Measurements from ENCODE around the gene NETO2. TPM values are rescaled to one million over a fixed set of nuclear protein-coding genes. Genes with fewer than 3 reads are reported as not detected.

NETO2 gene
- polyA plus RNA-seq, 3 donors: 12.4 to 15.7 (median 14.3) TPM

DNA sequence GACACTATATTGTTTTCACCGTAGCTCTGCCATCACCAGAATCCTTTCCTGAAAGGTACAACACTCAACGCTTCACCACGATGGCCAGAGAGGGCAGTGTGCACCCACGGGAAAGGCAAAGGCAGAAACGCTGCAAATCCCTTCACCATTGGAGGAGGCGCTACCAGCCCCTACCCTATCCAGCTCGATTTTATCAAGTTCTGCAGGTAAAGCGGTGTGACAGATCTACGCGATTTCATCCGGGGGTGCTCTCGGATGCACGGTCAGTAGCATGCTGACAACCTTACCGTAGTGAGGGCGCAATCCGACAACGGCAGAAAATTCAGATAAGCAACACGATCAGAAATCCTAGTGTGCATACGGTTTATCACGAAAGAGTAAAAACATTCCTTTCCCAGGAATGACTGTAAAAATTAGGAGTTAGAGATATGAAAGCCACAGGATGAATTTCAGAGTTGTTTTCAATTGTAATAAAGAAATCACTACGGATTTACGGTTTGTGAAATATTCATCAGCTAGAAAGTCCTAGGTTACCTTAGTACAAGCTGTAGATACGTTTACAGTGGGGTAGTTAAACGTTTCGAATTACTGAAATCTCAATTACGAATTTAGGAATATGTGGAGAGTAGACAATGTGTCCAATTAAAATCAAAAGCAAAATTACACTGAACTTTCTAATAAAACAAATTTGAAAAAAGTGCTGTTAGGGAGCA lies 1.8 kb downstream of the NETO2 start:
- peak; percentile 69 to 76 (median 74) for DNase-seq
- H3K79me2 ChIP-seq (ENCODE audit: insufficient read depth, low read length): peaks cover 52% of the 10 kb centered on the region
- intact Hi-C loops (cut with micrococcal nuclease): loop anchor here (5.0 to 10.0 kb wide), 5 partner anchors 105 to 1493 kb away; partner anchors contain the start of genes ABCC12 (in 2 of the 2), DNAJA2 (in 1 of the 2), ITFG1 (in 1 of the 2) and PHKB (in 1 of the 2)
- peaks cover 14 to 25% (median 17%) of the 10 kb centered on the region in 3 donors for H3K27me3 Mint-ChIP-seq (ENCODE audit: low read depth in 3 of 3)
- peak overlapping the region; percentile 71 for H2AFZ ChIP-seq (ENCODE audit: insufficient read depth, low read depth, low read length, poor library complexity, severe bottlenecking)
- peak overlapping the region; percentile 69 for H3K9ac ChIP-seq (ENCODE audit: insufficient read depth, low read length, poor library complexity, severe bottlenecking)
- H3K4me1 ChIP-seq (ENCODE audit: control insufficient read depth in 1 of 2, insufficient read depth in 2 of 2, low read length in 2 of 2): peaks cover 12 to 45% of the 10 kb centered on the region in 2 donors
- peaks cover 0 to 4% (median 2%) of the 10 kb centered on the region in 7 donors for H3K9me3 Mint-ChIP-seq
- H3K36me3 Mint-ChIP-seq: peaks cover 0 to 2% of the 10 kb centered on the region in 2 donors
- 3% methylated on average over 18 of the region's 26 CpGs for WGBS (ENCODE audit: insufficient coverage)
- H3K4me3 ChIP-seq (replicated peaks in 1 of 3; ENCODE audit: low read depth in 2 of 3, low read length in 3 of 3): peak overlapping the region; percentile 67 to 86 (median 84)
- peak overlapping the region; percentile 89 to 96 for H3K4me3 Mint-ChIP-seq
- TF ChIP-seq CTCF (IDR thresholded peaks at IDR 0.05): peak; percentile 87
- peak overlapping the region; percentile 85 to 92 (median 91) for H3K27ac Mint-ChIP-seq
- H3K27ac ChIP-seq (ENCODE audit: low read depth in 1 of 2, low read length in 2 of 2): peak overlapping the region in 1 of 2 donors; percentile 71
- peaks cover 35% of the 10 kb centered on the region for H3K4me1 Mint-ChIP-seq
- H3K27me3 ChIP-seq (ENCODE audit: control insufficient read depth in 2 of 2, insufficient read depth in 2 of 2, low read length in 2 of 2): peaks cover 5 to 22% of the 10 kb centered on the region in 2 donors
- H4K20me1 ChIP-seq (ENCODE audit: insufficient read depth, low read length): no peaks in the 10 kb centered on the region
- no peaks in the 10 kb centered on the region for H3K9me3 ChIP-seq (replicated peaks in 1 of 2; ENCODE audit: control insufficient read depth in 1 of 2, insufficient read depth in 1 of 2, low read length in 2 of 2)
- no peaks in the 10 kb centered on the region for H3K36me3 ChIP-seq (replicated peaks in 1 of 2; ENCODE audit: control insufficient read depth in 1 of 2, insufficient read depth in 2 of 2, low read length in 2 of 2)
- peak overlapping the region; percentile 94 for H3K4me2 ChIP-seq (replicated peaks; ENCODE audit: extremely low read depth, low read length, poor library complexity, severe bottlenecking)

GRCh38 chr16:47140686-47141085 lies 3.1 kb downstream of the NETO2 start:
- no CpG with 5 or more reads among the region's 4 CpGs for WGBS (ENCODE audit: insufficient coverage)
- no peaks in the 10 kb centered on the region for H4K20me1 ChIP-seq (ENCODE audit: insufficient read depth, low read length)
- H3K79me2 ChIP-seq (ENCODE audit: insufficient read depth, low read length): peaks cover 63% of the 10 kb centered on the region
- Mint-ChIP-seq H3K9me3 (peaks cover 0 to 4% (median 2%) of the 10 kb centered on the region in 7 donors), H3K27ac (no peak overlapping the region), H3K4me3 (no peak overlapping the region), H3K27me3 (ENCODE audit: low read depth in 3 of 3) (peaks cover 12 to 15% (median 13%) of the 10 kb centered on the region in 3 donors), H3K36me3 (peaks cover 0 to 2% of the 10 kb centered on the region in 2 donors), H3K4me1 (peaks cover 42% of the 10 kb centered on the region)
- H3K27ac ChIP-seq (ENCODE audit: low read depth in 1 of 2, low read length in 2 of 2): no peak overlapping the region
- H3K9me3 ChIP-seq (replicated peaks in 1 of 2; ENCODE audit: control insufficient read depth in 1 of 2, insufficient read depth in 1 of 2, low read length in 2 of 2): no peaks in the 10 kb centered on the region
- peaks cover 19 to 54% of the 10 kb centered on the region in 2 donors for H3K4me1 ChIP-seq (ENCODE audit: control insufficient read depth in 1 of 2, insufficient read depth in 2 of 2, low read length in 2 of 2)
- H3K4me3 ChIP-seq (replicated peaks in 1 of 3; ENCODE audit: low read depth in 2 of 3, low read length in 3 of 3): no peak overlapping the region
- DNase-seq: no peak
- no peaks in the 10 kb centered on the region for H3K36me3 ChIP-seq (replicated peaks in 1 of 2; ENCODE audit: control insufficient read depth in 1 of 2, insufficient read depth in 2 of 2, low read length in 2 of 2)
- intact Hi-C loops (cut with micrococcal nuclease): loop anchor here (5.0 to 10.0 kb wide), 5 partner anchors 103 to 1494 kb away; partner anchors contain the start of genes ABCC12 (in 2 of the 2), DNAJA2 (in 1 of the 2), ITFG1 (in 1 of the 2) and PHKB (in 1 of the 2)
- H3K27me3 ChIP-seq (ENCODE audit: control insufficient read depth in 2 of 2, insufficient read depth in 2 of 2, low read length in 2 of 2): peaks cover 5 to 15% of the 10 kb centered on the region in 2 donors
- no peak overlapping the region for H2AFZ ChIP-seq (ENCODE audit: insufficient read depth, low read depth, low read length, poor library complexity, severe bottlenecking)
- TF ChIP-seq CTCF (IDR thresholded peaks at IDR 0.05): no peak
- H3K9ac ChIP-seq (ENCODE audit: insufficient read depth, low read length, poor library complexity, severe bottlenecking): no peak overlapping the region
- no peak overlapping the region for H3K4me2 ChIP-seq (replicated peaks; ENCODE audit: extremely low read depth, low read length, poor library complexity, severe bottlenecking)

Measured in CD14-positive monocyte (primary cell).